DMS79 treated with DMSO at 0.1 percent for 48 hours (cell line): ENCODE measurements around the gene MUSTN1.

Experiments
- DNase-seq: peaks from one replicate; lab custom pipeline; 2025; lab: John Stamatoyannopoulos, UW

The MUSTN1 gene

GRCh38 chr3:52801839-52802238 is 33.0 kb downstream of the MUSTN1 start:
- no peak for DNase-seq

DNA sequence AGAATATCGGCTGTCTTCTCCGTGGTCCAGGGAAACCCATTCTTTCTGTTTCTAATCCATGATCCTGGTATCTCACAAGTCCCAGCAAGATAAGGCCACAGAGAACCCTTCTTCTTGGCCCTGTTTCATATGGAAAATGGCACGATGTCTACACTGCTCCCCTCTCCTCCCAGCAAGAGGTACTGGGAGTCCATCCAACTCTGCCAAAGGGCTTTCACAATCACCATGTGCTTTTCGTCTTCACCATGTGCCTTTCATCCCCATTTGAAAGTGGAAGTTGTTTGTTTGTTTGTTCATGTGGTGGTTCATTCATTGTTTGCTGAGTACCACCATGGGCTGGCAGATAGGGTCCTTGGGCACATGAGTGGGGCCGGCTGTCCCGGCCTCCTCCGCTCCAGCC is 34.7 kb downstream of the MUSTN1 start:
- DNase-seq, result no peak

GRCh38 chr3:52798978-52799476 is 35.8 kb downstream of the MUSTN1 start:
- DNase-seq, result no peak

DNA sequence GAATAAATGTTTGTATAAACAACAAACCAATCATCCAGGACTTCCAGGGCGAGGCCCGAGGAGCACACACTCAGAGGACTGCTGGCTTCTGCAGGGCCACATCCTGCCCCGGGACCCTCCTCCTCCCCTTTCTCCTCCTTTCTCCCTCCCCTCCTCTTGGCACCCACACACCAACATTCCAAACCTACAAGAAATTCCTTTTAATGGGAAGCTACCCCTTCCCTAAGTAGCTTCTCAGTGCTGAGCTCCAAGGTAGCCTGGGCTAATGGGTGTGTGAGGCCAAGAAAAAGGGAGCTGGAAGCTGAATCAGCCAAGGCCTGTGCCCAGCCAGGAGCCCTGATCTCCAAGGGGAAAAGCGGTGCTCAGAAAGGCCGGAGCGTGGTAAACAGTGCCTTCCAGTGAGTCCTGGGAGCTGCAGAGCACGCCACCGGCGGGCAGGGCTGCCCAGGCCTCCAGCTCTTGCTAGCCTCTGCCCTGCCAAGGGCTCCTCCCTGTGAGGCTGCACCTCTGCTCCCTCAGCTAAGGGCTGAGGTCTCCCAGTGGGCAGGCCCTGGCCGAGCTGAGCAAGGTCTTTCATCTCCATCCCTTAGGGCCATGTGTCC is 36.3 kb downstream of the MUSTN1 start:
- DNase-seq, result no peak

DNA sequence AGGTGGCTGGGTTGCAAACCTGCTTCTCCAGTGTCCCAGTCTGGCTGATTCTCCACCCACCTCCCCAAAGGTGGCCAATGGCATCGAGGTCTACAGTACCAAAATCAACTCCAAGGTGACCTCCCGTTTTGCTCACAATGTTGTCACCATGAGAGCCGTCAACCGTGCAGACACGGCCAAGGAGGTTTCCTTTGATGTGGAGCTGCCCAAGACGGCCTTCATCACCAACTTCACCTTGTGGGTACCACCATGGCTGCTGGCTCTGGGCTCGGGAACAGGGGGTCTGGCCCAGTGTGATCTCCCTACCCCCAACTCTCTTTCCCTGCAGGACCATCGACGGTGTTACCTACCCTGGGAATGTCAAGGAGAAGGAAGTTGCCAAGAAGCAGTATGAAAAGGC is 38.4 kb downstream of the MUSTN1 start:
- DNase-seq, result no peak

GRCh38 chr3:52795298-52795900 is 39.4 kb downstream of the MUSTN1 start:
- DNase-seq, result no peak

- DNase-seq, result no peak
Observed at GRCh38 chr3:52794612-52795099, 40.2 kb downstream of the MUSTN1 start, which contains the start of gene ITIH3. TSS of gene ITIH3 (plus strand) at chr3:52794796. CDS start at chr3:52794804, 8 bp downstream.

DNA sequence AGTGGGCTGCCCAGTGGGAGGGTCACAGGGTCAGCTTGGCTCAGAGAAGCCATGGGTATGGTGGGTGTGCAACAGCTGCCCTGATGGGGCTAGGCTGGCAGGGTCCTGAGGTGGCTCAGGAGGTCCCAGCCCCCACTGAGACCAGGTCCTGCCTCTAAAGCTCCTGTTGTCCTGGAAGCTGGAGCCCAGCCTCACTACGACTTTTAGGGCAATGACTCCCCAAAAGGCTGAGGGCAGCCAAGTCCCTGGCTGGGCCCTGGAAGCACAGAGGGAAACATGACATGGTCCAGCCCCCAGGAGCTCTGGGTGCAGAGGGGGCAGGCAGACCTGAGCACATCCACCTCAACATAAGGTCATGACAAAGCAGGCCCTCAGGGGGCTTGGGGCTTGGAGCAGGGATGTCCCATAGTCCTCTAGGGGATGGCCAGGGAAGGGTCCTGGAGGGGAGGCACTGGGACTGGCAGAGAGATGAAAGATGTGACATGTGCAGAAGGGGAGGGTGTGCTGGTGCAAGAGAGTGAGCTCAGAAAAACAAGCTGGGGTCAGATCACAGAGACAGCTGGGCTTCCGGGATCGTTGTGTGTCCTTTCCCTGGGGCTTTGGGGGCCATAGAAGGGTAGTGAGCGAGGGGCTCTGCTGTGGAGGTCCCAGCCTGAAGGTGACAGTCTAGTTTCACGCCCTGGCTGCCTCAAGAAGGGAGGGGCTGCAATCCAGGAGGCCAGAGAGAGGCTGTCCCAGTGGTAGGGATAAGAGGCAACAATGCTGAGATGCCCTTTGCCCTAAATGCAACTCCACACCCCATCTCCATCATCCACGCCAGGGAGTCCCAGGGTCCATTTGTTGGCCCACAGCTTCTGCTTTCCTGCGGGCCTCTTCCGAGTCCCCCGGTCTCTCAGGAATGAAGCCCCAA is 40.9 kb downstream of the MUSTN1 start:
- DNase-seq, result no peak

DNA sequence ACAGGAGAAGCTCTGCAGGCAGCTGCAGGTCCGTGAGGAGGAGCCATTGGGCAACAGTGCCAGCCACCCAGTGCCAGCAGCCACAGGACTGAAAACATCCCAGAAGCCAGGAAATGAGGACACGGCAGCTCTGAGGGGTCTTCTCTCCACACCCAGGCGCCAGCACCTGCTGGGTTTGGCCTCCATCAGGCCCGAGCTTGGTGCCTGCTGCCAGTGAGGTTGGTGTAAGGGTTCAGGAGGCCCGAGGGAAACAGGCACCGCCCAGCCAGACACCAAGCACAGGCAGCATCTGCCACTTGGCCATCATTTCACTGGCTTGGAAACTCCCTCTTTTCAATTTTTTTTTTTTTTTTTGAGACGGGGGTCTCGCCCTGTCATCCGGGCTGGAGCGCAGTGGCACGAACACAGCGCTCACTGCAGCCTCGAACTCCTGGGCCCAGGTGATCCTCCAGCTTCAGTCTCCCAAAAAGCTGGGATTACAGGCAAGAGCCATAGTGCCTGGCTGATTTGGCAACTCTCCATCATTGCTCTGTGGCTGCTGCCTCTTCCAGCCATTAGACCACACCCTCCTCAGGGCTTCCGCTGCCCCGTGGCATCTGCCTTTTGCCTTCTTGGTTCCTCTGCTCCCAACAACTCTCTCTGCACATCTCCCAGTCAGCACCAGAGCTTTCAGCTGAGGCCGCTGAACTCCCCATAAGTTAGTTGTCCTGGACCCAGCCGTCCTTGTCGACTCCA is 41.7 kb downstream of the MUSTN1 start:
- DNase-seq, result no peak

DNA sequence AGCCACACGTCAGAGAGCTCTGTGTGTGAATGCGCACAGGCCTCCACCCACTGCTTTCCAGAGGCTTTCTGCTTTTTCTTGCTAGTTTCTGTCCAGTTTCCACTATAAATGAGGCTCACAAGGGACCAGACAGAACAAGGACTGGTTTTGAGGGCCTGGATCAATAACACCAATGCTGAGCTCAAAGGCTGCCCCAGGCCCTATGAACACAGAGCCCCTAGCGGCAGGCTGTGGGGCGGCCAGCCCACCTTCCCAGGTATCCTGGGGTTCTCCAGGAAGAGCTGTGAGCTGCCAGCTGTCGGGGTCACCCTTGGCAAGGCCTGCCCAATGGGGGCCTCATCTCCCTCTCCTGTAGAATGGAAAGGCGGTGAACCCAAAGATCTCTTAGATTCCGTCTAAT is 42.4 kb downstream of the MUSTN1 start:
- no peak for DNase-seq

DNA sequence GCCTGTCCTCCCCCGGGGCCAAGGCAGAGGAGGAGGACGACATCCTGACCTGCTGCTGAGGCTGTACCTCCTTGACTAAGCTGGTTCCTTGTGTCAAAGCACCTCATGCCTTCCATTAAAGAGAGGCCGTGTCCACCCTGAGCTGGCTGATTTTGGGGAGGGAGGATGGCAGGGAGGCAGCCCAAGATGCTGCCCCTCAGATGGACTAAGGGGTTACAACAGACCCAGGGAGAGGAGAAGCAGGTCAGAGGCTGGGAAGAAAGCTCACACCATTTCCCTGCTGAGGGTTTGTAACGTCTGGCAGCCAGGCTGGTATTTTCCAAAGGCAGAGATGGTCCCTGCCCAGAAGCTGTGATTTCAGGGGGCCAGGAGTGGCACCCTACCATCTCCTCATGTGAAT is 42.9 kb downstream of the MUSTN1 start:
- no peak for DNase-seq

DNA sequence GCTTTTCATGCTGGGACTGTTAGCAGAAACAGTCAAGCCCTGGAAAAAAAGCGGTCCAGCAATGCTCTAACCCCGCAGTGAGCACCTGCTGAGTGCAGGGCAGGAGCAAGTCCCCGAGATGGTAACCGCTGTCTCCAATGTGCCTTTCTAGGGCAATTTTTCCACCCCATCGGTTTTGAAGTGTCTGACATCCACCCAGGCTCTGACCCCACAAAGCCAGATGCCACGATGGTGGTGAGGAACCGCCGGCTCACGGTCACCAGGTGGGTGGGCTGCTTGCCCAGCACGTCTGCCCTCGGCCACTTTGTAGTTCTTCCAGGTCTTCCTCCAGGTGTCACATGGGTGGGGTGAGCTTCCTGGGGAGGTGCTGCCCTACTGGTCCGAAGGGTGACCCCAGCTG is 43.5 kb downstream of the MUSTN1 start:
- no peak for DNase-seq

- DNase-seq, result no peak
Observed at GRCh38 chr3:52790741-52791140, 44.1 kb downstream of the MUSTN1 start.

GRCh38 chr3:52790337-52790736 is 44.5 kb downstream of the MUSTN1 start:
- no peak for DNase-seq

- DNase-seq, result no peak
Observed at GRCh38 chr3:52789746-52790040, 45.1 kb downstream of the MUSTN1 start.

GRCh38 chr3:52788890-52789745 is 45.7 kb downstream of the MUSTN1 start:
- no peak for DNase-seq

DNA sequence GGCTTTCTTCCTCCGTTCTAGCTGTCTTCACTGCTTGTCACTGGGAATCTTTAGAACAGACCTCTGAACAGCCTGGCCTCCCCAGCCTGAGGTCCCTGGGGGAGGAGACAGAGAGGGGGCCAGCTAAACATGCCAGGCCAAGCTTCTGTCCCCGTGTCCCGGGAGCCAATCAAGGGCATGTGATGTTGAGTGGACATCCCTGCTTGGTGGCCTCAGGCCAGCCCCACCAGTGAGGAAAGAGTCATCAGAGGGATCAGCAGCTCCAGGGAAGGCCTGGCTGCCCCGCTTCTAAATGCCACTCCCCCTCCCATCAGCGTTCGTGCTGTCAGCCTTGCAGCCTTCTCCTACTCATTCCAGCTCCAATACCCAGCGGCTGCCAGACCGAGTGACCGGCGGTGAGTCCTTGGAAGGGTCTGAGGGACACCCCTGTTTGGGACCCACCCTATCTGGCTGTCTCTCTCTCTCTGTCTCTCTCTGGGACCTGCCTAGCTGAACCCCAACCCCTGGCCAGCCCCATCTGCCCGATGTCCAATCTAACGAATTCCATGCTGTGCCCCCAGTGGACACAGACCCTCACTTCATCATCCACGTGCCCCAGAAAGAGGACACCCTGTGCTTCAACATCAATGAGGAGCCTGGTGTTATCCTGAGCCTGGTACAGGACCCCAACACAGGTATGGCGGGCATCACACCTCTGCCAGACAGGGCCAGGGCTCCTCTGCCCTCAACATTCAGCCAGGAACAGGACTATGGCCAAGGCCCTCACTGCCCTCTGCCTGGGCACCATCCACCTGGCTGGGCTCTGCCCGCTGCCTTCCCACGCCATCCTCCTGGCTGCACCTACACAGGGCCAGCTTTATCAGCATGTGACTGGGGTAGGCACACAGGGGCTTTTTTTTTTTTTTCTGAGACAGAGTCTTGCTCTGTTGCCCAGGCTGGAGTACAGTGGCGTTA is 46.9 kb downstream of the MUSTN1 start:
- no peak for DNase-seq

DNA sequence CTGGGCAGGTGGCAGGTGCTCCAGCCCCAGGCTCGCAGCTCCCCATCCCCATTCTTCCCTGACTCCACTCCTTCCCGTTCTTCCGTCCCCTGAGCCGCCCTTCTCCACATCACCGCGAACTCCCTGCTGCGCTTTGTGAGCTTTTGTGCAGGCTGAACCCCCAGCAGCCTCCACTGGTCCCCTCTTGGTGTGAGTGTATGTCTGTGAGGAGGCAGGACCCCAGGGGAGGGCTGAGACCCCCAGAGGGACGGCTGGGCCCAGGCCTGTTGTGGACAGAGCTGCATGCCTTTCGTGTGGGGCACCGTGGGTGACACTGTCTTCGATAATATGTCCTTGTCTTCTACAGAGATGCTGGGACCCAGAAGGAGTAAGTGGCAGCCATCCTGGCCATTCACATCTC is 47.6 kb downstream of the MUSTN1 start:
- no peak for DNase-seq

- DNase-seq, result no peak
Observed at GRCh38 chr3:52786330-52787215, 48.2 kb downstream of the MUSTN1 start.
